ENCODE measurements around the gene OTOP2.

DNA sequence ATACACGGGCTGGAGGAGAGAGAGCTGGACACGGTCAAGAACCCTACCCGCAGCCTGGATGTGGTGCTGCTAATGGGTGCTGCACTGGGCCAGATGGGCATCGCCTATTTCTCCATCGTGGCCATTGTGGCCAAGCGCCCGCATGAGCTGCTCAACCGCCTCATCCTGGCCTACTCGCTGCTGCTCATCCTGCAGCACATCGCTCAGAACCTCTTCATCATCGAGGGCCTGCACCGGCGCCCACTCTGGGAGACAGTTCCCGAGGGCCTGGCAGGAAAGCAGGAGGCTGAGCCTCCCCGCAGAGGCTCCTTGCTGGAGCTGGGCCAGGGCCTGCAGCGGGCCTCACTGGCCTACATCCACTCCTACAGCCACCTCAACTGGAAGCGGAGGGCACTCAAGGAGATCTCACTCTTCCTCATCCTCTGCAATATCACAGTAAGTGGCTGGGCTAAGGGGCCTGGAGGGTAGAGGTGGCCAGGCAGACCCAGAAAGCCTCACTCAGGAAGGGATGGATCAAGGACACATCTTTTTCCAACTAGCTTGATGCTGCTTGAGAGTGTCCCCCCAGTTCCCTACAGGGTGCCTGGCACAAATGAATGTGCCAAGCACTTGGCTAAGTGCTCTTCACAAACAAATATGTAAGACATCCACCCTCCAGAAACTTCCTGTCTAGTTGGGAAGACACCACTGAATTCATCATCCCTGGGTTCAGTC, 23.1 kb downstream of the OTOP2 start:
- TF ChIP-seq, protein P1, sequence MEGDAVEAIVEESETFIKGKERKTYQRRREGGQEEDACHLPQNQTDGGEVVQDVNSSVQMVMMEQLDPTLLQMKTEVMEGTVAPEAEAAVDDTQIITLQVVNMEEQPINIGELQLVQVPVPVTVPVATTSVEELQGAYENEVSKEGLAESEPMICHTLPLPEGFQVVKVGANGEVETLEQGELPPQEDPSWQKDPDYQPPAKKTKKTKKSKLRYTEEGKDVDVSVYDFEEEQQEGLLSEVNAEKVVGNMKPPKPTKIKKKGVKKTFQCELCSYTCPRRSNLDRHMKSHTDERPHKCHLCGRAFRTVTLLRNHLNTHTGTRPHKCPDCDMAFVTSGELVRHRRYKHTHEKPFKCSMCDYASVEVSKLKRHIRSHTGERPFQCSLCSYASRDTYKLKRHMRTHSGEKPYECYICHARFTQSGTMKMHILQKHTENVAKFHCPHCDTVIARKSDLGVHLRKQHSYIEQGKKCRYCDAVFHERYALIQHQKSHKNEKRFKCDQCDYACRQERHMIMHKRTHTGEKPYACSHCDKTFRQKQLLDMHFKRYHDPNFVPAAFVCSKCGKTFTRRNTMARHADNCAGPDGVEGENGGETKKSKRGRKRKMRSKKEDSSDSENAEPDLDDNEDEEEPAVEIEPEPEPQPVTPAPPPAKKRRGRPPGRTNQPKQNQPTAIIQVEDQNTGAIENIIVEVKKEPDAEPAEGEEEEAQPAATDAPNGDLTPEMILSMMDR (conservative IDR thresholded peaks at IDR 0.05; ENCODE audit: low read depth, low read length) = no peak
- TF ChIP-seq EZH2 (IDR thresholded peaks at IDR 0.05; ENCODE audit: low read length, unreplicated experiment) (no peak), EZH2phosphoT487 (IDR thresholded peaks at IDR 0.05; ENCODE audit: borderline replicate concordance, low read length) (no peak)

Measured in PC-3 (cell line).